Esophagus muscularis mucosa (tissue), 3 donors: Measurements from ENCODE around the gene CFAP161.

Experiments
- EP300 ChIP-seq: sonication (generic); formaldehyde crosslinking; IDR thresholded peaks from one replicate; pipeline ENCODE4 v1.6.1; 2017; ENCODE audit warnings: antibody characterized with exemption
- TF ChIP-seq, protein P1 (sequence below), 3 experiments: fragments of 200-600 bp in 2 of 3; fragments of 450-650 bp in 1 of 3; sonication (generic) in 2 of 3; IDR thresholded peaks; one replicate each; pipeline ENCODE4 v1.5.1; 2017 to 2019; ENCODE audit warnings: antibody characterized with exemption in 3 of 3, mild to moderate bottlenecking in 2 of 3, moderate library complexity in 1 of 3

DNA sequence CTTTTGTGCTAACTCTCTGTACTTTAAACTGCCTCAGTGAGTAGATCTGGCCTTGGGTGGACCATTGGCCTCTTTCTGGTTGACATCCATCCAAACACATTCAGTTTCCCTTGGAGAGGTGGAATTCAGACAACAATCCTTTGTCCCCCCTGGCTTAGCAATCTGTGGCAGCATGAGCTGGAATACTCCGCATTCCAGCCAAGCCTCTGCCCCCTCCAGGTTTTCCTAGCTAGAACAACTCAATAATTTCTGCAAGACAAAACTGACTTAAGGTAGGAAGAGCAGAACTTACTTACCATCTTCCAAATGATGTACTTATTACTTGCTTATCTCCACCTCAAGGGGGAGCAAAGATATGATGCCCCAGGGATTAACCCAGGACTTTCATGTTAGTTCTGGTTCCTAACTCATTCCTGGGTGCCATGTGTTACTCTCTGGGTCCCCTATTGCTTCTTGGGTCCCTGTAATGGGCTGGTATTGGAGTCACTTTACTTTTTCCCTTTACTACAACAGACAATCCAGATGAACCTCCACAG is 40.8 kb downstream of the CFAP161 start:
- TF ChIP-seq, protein P1, sequence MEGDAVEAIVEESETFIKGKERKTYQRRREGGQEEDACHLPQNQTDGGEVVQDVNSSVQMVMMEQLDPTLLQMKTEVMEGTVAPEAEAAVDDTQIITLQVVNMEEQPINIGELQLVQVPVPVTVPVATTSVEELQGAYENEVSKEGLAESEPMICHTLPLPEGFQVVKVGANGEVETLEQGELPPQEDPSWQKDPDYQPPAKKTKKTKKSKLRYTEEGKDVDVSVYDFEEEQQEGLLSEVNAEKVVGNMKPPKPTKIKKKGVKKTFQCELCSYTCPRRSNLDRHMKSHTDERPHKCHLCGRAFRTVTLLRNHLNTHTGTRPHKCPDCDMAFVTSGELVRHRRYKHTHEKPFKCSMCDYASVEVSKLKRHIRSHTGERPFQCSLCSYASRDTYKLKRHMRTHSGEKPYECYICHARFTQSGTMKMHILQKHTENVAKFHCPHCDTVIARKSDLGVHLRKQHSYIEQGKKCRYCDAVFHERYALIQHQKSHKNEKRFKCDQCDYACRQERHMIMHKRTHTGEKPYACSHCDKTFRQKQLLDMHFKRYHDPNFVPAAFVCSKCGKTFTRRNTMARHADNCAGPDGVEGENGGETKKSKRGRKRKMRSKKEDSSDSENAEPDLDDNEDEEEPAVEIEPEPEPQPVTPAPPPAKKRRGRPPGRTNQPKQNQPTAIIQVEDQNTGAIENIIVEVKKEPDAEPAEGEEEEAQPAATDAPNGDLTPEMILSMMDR (IDR thresholded peaks at IDR 0.05) = no peak
- no peak for TF ChIP-seq EP300
